IMR-90 (cell line): Measurements from ENCODE around the gene RPTOR. TPM values are rescaled to one million over a fixed set of nuclear protein-coding genes. Genes with fewer than 3 reads are reported as not detected.

Experiments used
- ATAC-seq: fragments of 200-7000 bp; cut with Tn5 transposase; 2 replicates; pipeline ENCODE4 v1.9.1; 2020; ENCODE audit warnings: low read depth, mild to moderate bottlenecking, moderate library complexity
- BruUV-seq: library from RNA; stranded (reverse); fragments of 400-500 nt; replicated peaks from 2 replicates; lab custom pipeline; 2021; lab: Mats Ljungman, UMichigan
- CTCF ChIA-PET: fragments of 300-600 bp; formaldehyde crosslinking; extraction: SDS; loops from one replicate; lab custom pipeline; 2021; ENCODE audit warnings: antibody characterized with exemption; lab: Yijun Ruan, JAX
- POLR2A ChIA-PET: fragments of 300-600 bp; sonication (Branson Sonifier 250); formaldehyde crosslinking; loops from one replicate; lab custom pipeline; 2022; ENCODE audit warnings: antibody characterized with exemption; ENCODE audit not compliant: unreplicated experiment; lab: Charles Lee
- DNase-seq: peaks from one replicate; pipeline ENCODE4 v3.0.0; 2013
- H2AFZ ChIP-seq: replicated peaks from 2 replicates; pipeline ENCODE3; 2013; ENCODE audit warnings: low read length, mild to moderate bottlenecking; ENCODE audit not compliant: poor library complexity
- H2AK5ac ChIP-seq: 2 replicates; pipeline ENCODE4 v1.6.1; 2013; ENCODE audit warnings: low read depth, low read length, inconsistent platforms
- H2AK9ac ChIP-seq: replicated peaks from 2 replicates; pipeline ENCODE3; 2013; ENCODE audit warnings: mild to moderate bottlenecking, low read depth, low read length, moderate library complexity; ENCODE audit not compliant: poor library complexity
- H2BK120ac ChIP-seq: 2 replicates; pipeline ENCODE4 v1.6.1; 2013; ENCODE audit warnings: low read depth, low read length, inconsistent platforms
- H2BK15ac ChIP-seq: 3 replicates; pipeline ENCODE4 v1.6.1; 2013; ENCODE audit warnings: low read depth, low read length, inconsistent platforms
- H2BK20ac ChIP-seq: 2 replicates; pipeline ENCODE4 v1.6.1; 2013; ENCODE audit warnings: low read depth, mild to moderate bottlenecking, inconsistent platforms, low read length, moderate library complexity
- H2BK5ac ChIP-seq: 2 replicates; pipeline ENCODE4 v1.6.1; 2013; ENCODE audit warnings: mild to moderate bottlenecking, low read depth, low read length, inconsistent platforms; ENCODE audit not compliant: poor library complexity, severe bottlenecking
- H3K14ac ChIP-seq: replicated peaks from 2 replicates; pipeline ENCODE4 v1.6.1; 2013; ENCODE audit warnings: low read depth, low read length, inconsistent platforms
- H3K18ac ChIP-seq: 2 replicates; pipeline ENCODE4 v1.6.1; 2013; ENCODE audit warnings: low read depth, low read length, control low read depth
- H3K23ac ChIP-seq: 2 replicates; pipeline ENCODE4 v1.6.1; 2013; ENCODE audit warnings: low read depth, low read length, inconsistent platforms
- H3K27ac ChIP-seq: 2 replicates; pipeline ENCODE4 v1.5.1; 2013; ENCODE audit warnings: mild to moderate bottlenecking, control low read depth, low read length; ENCODE audit not compliant: insufficient read depth
- H3K27me3 ChIP-seq: 2 replicates; pipeline ENCODE4 v1.6.1; 2013; ENCODE audit warnings: low read length; ENCODE audit not compliant: control insufficient read depth, insufficient read depth
- H3K36me3 ChIP-seq: 2 replicates; pipeline ENCODE4 v1.6.1; 2013; ENCODE audit warnings: low read length, mixed read lengths; ENCODE audit not compliant: control insufficient read depth, insufficient read depth
- H3K4ac ChIP-seq: 2 replicates; pipeline ENCODE4 v1.6.1; 2013; ENCODE audit warnings: low read depth, low read length, inconsistent platforms
- H3K4me1 ChIP-seq: 2 replicates; pipeline ENCODE4 v1.6.1; 2013; ENCODE audit warnings: low read length, mixed read lengths; ENCODE audit not compliant: control insufficient read depth, insufficient read depth
- H3K4me2 ChIP-seq: 2 replicates; pipeline ENCODE4 v1.6.1; 2013; ENCODE audit warnings: low read depth, mild to moderate bottlenecking, control low read depth, low read length, moderate library complexity
- H3K4me3 ChIP-seq: 2 replicates; pipeline ENCODE4 v1.5.1; 2013; ENCODE audit warnings: low read depth, mild to moderate bottlenecking, control low read depth, low read length, moderate library complexity; ENCODE audit not compliant: insufficient read depth
- H3K56ac ChIP-seq: 2 replicates; pipeline ENCODE4 v1.6.1; 2013; ENCODE audit warnings: low read length, inconsistent platforms; ENCODE audit not compliant: insufficient read depth; ENCODE audit errors: extremely low read depth
- H3K79me1 ChIP-seq, 2 experiments: 2 replicates each; pipeline ENCODE4 v1.6.1; 2013; ENCODE audit warnings: low read length in 2 of 2, inconsistent platforms in 1 of 2, low read depth in 1 of 2
- H3K9ac ChIP-seq: 2 replicates; pipeline ENCODE4 v1.6.1; 2013; ENCODE audit warnings: low read depth, low read length, control low read depth
- H3K9me1 ChIP-seq: 2 replicates; pipeline ENCODE4 v1.6.1; 2013; ENCODE audit warnings: low read length, inconsistent platforms; ENCODE audit not compliant: insufficient read depth
- H3K9me3 ChIP-seq: 2 replicates; pipeline ENCODE4 v1.6.1; 2013; ENCODE audit warnings: low read length; ENCODE audit not compliant: control insufficient read depth, insufficient read depth
- H4K20me1 ChIP-seq: 2 replicates; pipeline ENCODE4 v1.6.1; 2013; ENCODE audit warnings: low read length, inconsistent platforms; ENCODE audit not compliant: insufficient read depth
- H4K5ac ChIP-seq: 2 replicates; pipeline ENCODE4 v1.6.1; 2013; ENCODE audit warnings: mild to moderate bottlenecking, low read depth, low read length, control low read depth
- H4K8ac ChIP-seq, 2 experiments: 2 replicates each; pipeline ENCODE4 v1.6.1; 2013; ENCODE audit warnings: low read depth in 2 of 2, low read length in 2 of 2, control low read depth in 1 of 2, inconsistent platforms in 1 of 2
- H4K91ac ChIP-seq: 2 replicates; pipeline ENCODE4 v1.6.1; 2013; ENCODE audit warnings: low read depth, low read length, inconsistent platforms; ENCODE audit not compliant: insufficient read depth
- CEBPB ChIP-seq: IDR thresholded peaks from 2 replicates; pipeline ENCODE4 v1.6.1; 2012; ENCODE audit warnings: low read depth, low read length, improper control_type of control experiment
- NFE2L2 ChIP-seq: fragments of 150-350 bp; IDR thresholded peaks from 2 replicates; pipeline ENCODE4 v1.6.1; 2016; ENCODE audit warnings: low read depth, mild to moderate bottlenecking, low read length
- RCOR1 ChIP-seq: IDR thresholded peaks from 2 replicates; pipeline ENCODE4 v1.6.1; 2012; ENCODE audit warnings: mild to moderate bottlenecking, low read length, improper control_type of control experiment; ENCODE audit not compliant: insufficient replicate concordance
- RFX5 ChIP-seq: IDR thresholded peaks from 2 replicates; pipeline ENCODE4 v1.8.0; 2012; ENCODE audit warnings: low read depth, mild to moderate bottlenecking, low read length, moderate library complexity
- WGBS, 2 experiments: methylation state at CpG; one replicate each; pipeline versions ENCODE4 v1.1.5 to v1.1.7; 2013; ENCODE audit warnings: missing lambda C conversion rate in 2 of 2; ENCODE audit not compliant: insufficient read length in 1 of 2; ENCODE audit errors: extremely low coverage in 2 of 2; 5-methylcytosine and 5-hydroxymethylcytosine counted together
- dilution Hi-C: fragments of 300-500 bp; cut with HindIII; formaldehyde crosslinking; loops from one replicate; pipeline ENCODE4 v1.14.3; 2018; ENCODE audit warnings: low sequenced_read_pairs; ENCODE audit not compliant: unreplicated experiment
- in situ Hi-C: fragments of 300-500 bp; cut with MboI; formaldehyde crosslinking; loops from 3 replicates; pipeline ENCODE4 v1.14.3; 2019; ENCODE audit warnings: low sequenced_read_pairs, inconsistent platforms, mixed read lengths
- intact Hi-C: fragments of 100-400 bp; cut with micrococcal nuclease; formaldehyde crosslinking; loops from 2 replicates; pipeline ENCODE4 v1.10.0; 2022
- polyA plus RNA-seq, 3 experiments: library from polyadenylated mRNA; depleted of rRNA; stranded (reverse); fragments of >200 nt; gene quantifications; 2 replicates each; pipeline ENCODE4 v1.2.3, GENCODE V29; 2012; ENCODE audit warnings: low replicate concordance in 1 of 3
- total RNA-seq: library from RNA; depleted of rRNA; stranded (reverse); fragments of >200 nt; gene quantifications from 2 replicates; pipeline ENCODE4 v1.2.3, GENCODE V29; 2012

Gene RPTOR
- total and polyA plus RNA-seq, 2 of the 4 experiments (the other 2 are of a cell fraction) = 10.8 to 14.7 TPM

GRCh38 chr17:80594431-80595269, 50.0 kb downstream of the RPTOR start:
- in situ Hi-C loops = no loop called here

More at GRCh38 chr17:80594431-80595269, 50.0 kb downstream of the RPTOR start:
- Histone ChIP-seq H3K4ac (no peak overlapping the region), H3K4me3 (no peak overlapping the region), H3K36me3 (no peaks in the 10 kb centered on the region), H4K91ac (no peak overlapping the region), H3K9ac (no peak overlapping the region; the same call in 1 of the 2 replicates), H2BK15ac (no peak overlapping the region), H4K5ac (no peak overlapping the region), H3K14ac (peak overlapping the region; percentile 44; the same call in 1 of the 2 replicates), H4K8ac (no peak overlapping the region), H3K27me3 (no peaks in the 10 kb centered on the region), H3K27ac (no peak overlapping the region), H2BK5ac (no peak overlapping the region), H2AK9ac (no peak overlapping the region), H3K4me1 (peaks cover 5% of the 10 kb centered on the region), H3K56ac (no peak overlapping the region), H3K4me2 (no peak overlapping the region), H4K20me1 (peaks cover 29% of the 10 kb centered on the region), H2AK5ac (0 out of 2 replicates have a peak overlapping the region, but pooled peaks have one; percentile 13), H3K79me1 (peaks cover 46 to 82% of the 10 kb centered on the region in 2 experiments), H3K9me1 (peaks cover 13% of the 10 kb centered on the region), H2BK120ac (no peak overlapping the region), H2BK20ac (no peak overlapping the region), H3K23ac (no peak overlapping the region), H3K9me3 (no peaks in the 10 kb centered on the region), H3K18ac (no peak overlapping the region), H2AFZ (no peak overlapping the region)
- intact Hi-C loops (no loop called here), dilution Hi-C loops (no loop called here)
- ChIA-PET POLR2A (no interaction called here), CTCF (interaction anchor here (1.4 kb wide), 1 partner anchor 10 kb away, joined by 3 read pairs; no protein-coding TSS in a partner anchor)
- peak; percentile 37; the same call in 1 of the 2 replicates for ATAC-seq
- TF ChIP-seq RCOR1 (no peak), CEBPB (no peak), NFE2L2 (no peak), RFX5 (no peak)
- WGBS, 2 experiments = 100% methylated on average over 2 of the region's 9 CpGs; no CpG with 5 or more reads in 1 of the 2 experiments
- no TSS peak for BruUV-seq
- peak; percentile 31 for DNase-seq
